ENCODE results near the gene ACP1.
"Not testable (repeated sequence)": the region's sequence is repeated elsewhere in the genome, so short reads cannot be mapped to it uniquely, and the experiment has no call there.

Gene ACP1

GRCh38 chr2:309148-309953 lies 44.6 kb downstream of the ACP1 start:
- WGBS, 2 experiments = 36 to 43% methylated on average over 12 to 13 of the region's 13 CpGs
- H3K27ac ChIP-seq (ENCODE audit: insufficient read depth, low read depth, low read length, poor library complexity, severe bottlenecking) = peak overlapping the region; percentile 68
- H3K36me3 ChIP-seq (ENCODE audit: control insufficient read depth, insufficient read depth, low read length) = no peaks in the 10 kb centered on the region
- no peaks in the 10 kb centered on the region for H3K27me3 ChIP-seq (ENCODE audit: control insufficient read depth, insufficient read depth, low read length, poor library complexity, severe bottlenecking)
- peaks cover 20% of the 10 kb centered on the region for H3K4me1 ChIP-seq (ENCODE audit: control insufficient read depth, insufficient read depth, low read length)
- H3K9me3 ChIP-seq (ENCODE audit: control insufficient read depth, low read length) = no peaks in the 10 kb centered on the region
- no peak overlapping the region for H3K4me3 ChIP-seq (ENCODE audit: insufficient read depth, low read depth, low read length)

- Histone ChIP-seq H3K36me3 (ENCODE audit: control insufficient read depth, insufficient read depth, low read length) (no peaks in the 10 kb centered on the region), H3K27me3 (ENCODE audit: control insufficient read depth, insufficient read depth, low read length, poor library complexity, severe bottlenecking) (no peaks in the 10 kb centered on the region), H3K4me1 (ENCODE audit: control insufficient read depth, insufficient read depth, low read length) (peaks cover 20% of the 10 kb centered on the region), H3K9me3 (ENCODE audit: control insufficient read depth, low read length) (no peaks in the 10 kb centered on the region), H3K27ac (ENCODE audit: insufficient read depth, low read depth, low read length, poor library complexity, severe bottlenecking) (peak overlapping the region; percentile 68), H3K4me3 (ENCODE audit: insufficient read depth, low read depth, low read length) (no peak overlapping the region)
- WGBS, 2 experiments = 31 to 38% methylated on average over 10 of the region's 10 CpGs
Measured at GRCh38 chr2:309954-310510, 45.3 kb downstream of the ACP1 start.

GRCh38 chr2:310994-311393 lies 46.2 kb downstream of the ACP1 start:
- 89 to 91% methylated on average over 4 of the region's 5 CpGs for WGBS, 2 experiments
- peaks cover 20% of the 10 kb centered on the region for H3K4me1 ChIP-seq (ENCODE audit: control insufficient read depth, insufficient read depth, low read length)
- H3K36me3 ChIP-seq (ENCODE audit: control insufficient read depth, insufficient read depth, low read length) = no peaks in the 10 kb centered on the region
- H3K9me3 ChIP-seq (ENCODE audit: control insufficient read depth, low read length) = no peaks in the 10 kb centered on the region
- H3K27ac ChIP-seq (ENCODE audit: insufficient read depth, low read depth, low read length, poor library complexity, severe bottlenecking) = no peak overlapping the region
- no peak overlapping the region for H3K4me3 ChIP-seq (ENCODE audit: insufficient read depth, low read depth, low read length)
- H3K27me3 ChIP-seq (ENCODE audit: control insufficient read depth, insufficient read depth, low read length, poor library complexity, severe bottlenecking) = no peaks in the 10 kb centered on the region

GRCh38 chr2:313991-314390 lies 49.2 kb downstream of the ACP1 start:
- Histone ChIP-seq H3K36me3 (ENCODE audit: control insufficient read depth, insufficient read depth, low read length) (no peaks in the 10 kb centered on the region), H3K4me3 (ENCODE audit: insufficient read depth, low read depth, low read length) (no peak overlapping the region), H3K27me3 (ENCODE audit: control insufficient read depth, insufficient read depth, low read length, poor library complexity, severe bottlenecking) (no peaks in the 10 kb centered on the region), H3K9me3 (ENCODE audit: control insufficient read depth, low read length) (no peaks in the 10 kb centered on the region), H3K4me1 (ENCODE audit: control insufficient read depth, insufficient read depth, low read length) (peaks cover 36% of the 10 kb centered on the region), H3K27ac (ENCODE audit: insufficient read depth, low read depth, low read length, poor library complexity, severe bottlenecking) (no peak overlapping the region)
- WGBS, 2 experiments = 80 to 87% methylated on average over 14 of the region's 14 CpGs

- H3K27ac ChIP-seq (ENCODE audit: insufficient read depth, low read depth, low read length, poor library complexity, severe bottlenecking) = no peak overlapping the region
- H3K4me1 ChIP-seq (ENCODE audit: control insufficient read depth, insufficient read depth, low read length) = peaks cover 28% of the 10 kb centered on the region
- H3K27me3 ChIP-seq (ENCODE audit: control insufficient read depth, insufficient read depth, low read length, poor library complexity, severe bottlenecking) = no peaks in the 10 kb centered on the region
- no peak overlapping the region for H3K4me3 ChIP-seq (ENCODE audit: insufficient read depth, low read depth, low read length)
- no peaks in the 10 kb centered on the region for H3K9me3 ChIP-seq (ENCODE audit: control insufficient read depth, low read length)
- 93% methylated on average over 56 of the region's 56 CpGs for WGBS, 2 experiments
- H3K36me3 ChIP-seq (ENCODE audit: control insufficient read depth, insufficient read depth, low read length) = no peaks in the 10 kb centered on the region
Measured at GRCh38 chr2:314561-315336, 50.0 kb downstream of the ACP1 start.

GRCh38 chr2:315925-316324 lies 51.2 kb downstream of the ACP1 start:
- not testable (repeated sequence) for H3K27me3 ChIP-seq (ENCODE audit: control insufficient read depth, insufficient read depth, low read length, poor library complexity, severe bottlenecking); H3K36me3 ChIP-seq (ENCODE audit: control insufficient read depth, insufficient read depth, low read length); H3K9me3 ChIP-seq (ENCODE audit: control insufficient read depth, low read length); H3K27ac ChIP-seq (ENCODE audit: insufficient read depth, low read depth, low read length, poor library complexity, severe bottlenecking); H3K4me3 ChIP-seq (ENCODE audit: insufficient read depth, low read depth, low read length)
- peaks cover 18% of the 10 kb centered on the region for H3K4me1 ChIP-seq (ENCODE audit: control insufficient read depth, insufficient read depth, low read length)
- WGBS, 2 experiments = 93 to 94% methylated on average over 6 of the region's 6 CpGs

GRCh38 chr2:316381-316780 lies 51.6 kb downstream of the ACP1 start:
- no peak overlapping the region for H3K27ac ChIP-seq (ENCODE audit: insufficient read depth, low read depth, low read length, poor library complexity, severe bottlenecking)
- no peaks in the 10 kb centered on the region for H3K9me3 ChIP-seq (ENCODE audit: control insufficient read depth, low read length)
- no peak overlapping the region for H3K4me3 ChIP-seq (ENCODE audit: insufficient read depth, low read depth, low read length)
- peaks cover 18% of the 10 kb centered on the region for H3K4me1 ChIP-seq (ENCODE audit: control insufficient read depth, insufficient read depth, low read length)
- H3K36me3 ChIP-seq (ENCODE audit: control insufficient read depth, insufficient read depth, low read length) = no peaks in the 10 kb centered on the region
- no peaks in the 10 kb centered on the region for H3K27me3 ChIP-seq (ENCODE audit: control insufficient read depth, insufficient read depth, low read length, poor library complexity, severe bottlenecking)
- 97 to 98% methylated on average over 12 of the region's 12 CpGs for WGBS, 2 experiments

GRCh38 chr2:317501-318424 lies 53.0 kb downstream of the ACP1 start:
- H3K36me3 ChIP-seq (ENCODE audit: control insufficient read depth, insufficient read depth, low read length) = no peaks in the 10 kb centered on the region
- peak overlapping the region; percentile 77 for H3K27ac ChIP-seq (ENCODE audit: insufficient read depth, low read depth, low read length, poor library complexity, severe bottlenecking)
- no peaks in the 10 kb centered on the region for H3K9me3 ChIP-seq (ENCODE audit: control insufficient read depth, low read length)
- no peaks in the 10 kb centered on the region for H3K27me3 ChIP-seq (ENCODE audit: control insufficient read depth, insufficient read depth, low read length, poor library complexity, severe bottlenecking)
- H3K4me1 ChIP-seq (ENCODE audit: control insufficient read depth, insufficient read depth, low read length) = peaks cover 18% of the 10 kb centered on the region
- H3K4me3 ChIP-seq (ENCODE audit: insufficient read depth, low read depth, low read length) = no peak overlapping the region
- 51 to 55% methylated on average over 27 of the region's 27 CpGs for WGBS, 2 experiments

- no peaks in the 10 kb centered on the region for H3K9me3 ChIP-seq (ENCODE audit: control insufficient read depth, low read length)
- 90 to 91% methylated on average over 34 of the region's 34 CpGs for WGBS, 2 experiments
- no peaks in the 10 kb centered on the region for H3K27me3 ChIP-seq (ENCODE audit: control insufficient read depth, insufficient read depth, low read length, poor library complexity, severe bottlenecking)
- peaks cover 18% of the 10 kb centered on the region for H3K4me1 ChIP-seq (ENCODE audit: control insufficient read depth, insufficient read depth, low read length)
- H3K36me3 ChIP-seq (ENCODE audit: control insufficient read depth, insufficient read depth, low read length) = no peaks in the 10 kb centered on the region
- no peak overlapping the region for H3K4me3 ChIP-seq (ENCODE audit: insufficient read depth, low read depth, low read length)
- no peak overlapping the region for H3K27ac ChIP-seq (ENCODE audit: insufficient read depth, low read depth, low read length, poor library complexity, severe bottlenecking)
Measured at GRCh38 chr2:319059-319600, 54.4 kb downstream of the ACP1 start.

Measured in ectodermal cell (in vitro differentiated cells).